Stomach (tissue), 4 donors: ENCODE measurements around the gene CDKL1.

Source experiments
- CTCF ChIP-seq, 7 experiments: fragments of 450-650 bp in 4 of 7; fragments of 200-600 bp in 3 of 7; sonication (generic) in 3 of 7; IDR thresholded peaks; one replicate each; pipeline ENCODE4 v1.5.1; 2016 to 2019; ENCODE audit warnings: antibody characterized with exemption in 7 of 7, control low read depth in 2 of 7, mild to moderate bottlenecking in 1 of 7
- POLR2AphosphoS5 ChIP-seq, 3 donors: sonication (generic); formaldehyde crosslinking; IDR thresholded peaks; one replicate each; pipeline ENCODE4 v1.6.1; 2016; ENCODE audit warnings: antibody characterized with exemption in 3 of 3

DNA sequence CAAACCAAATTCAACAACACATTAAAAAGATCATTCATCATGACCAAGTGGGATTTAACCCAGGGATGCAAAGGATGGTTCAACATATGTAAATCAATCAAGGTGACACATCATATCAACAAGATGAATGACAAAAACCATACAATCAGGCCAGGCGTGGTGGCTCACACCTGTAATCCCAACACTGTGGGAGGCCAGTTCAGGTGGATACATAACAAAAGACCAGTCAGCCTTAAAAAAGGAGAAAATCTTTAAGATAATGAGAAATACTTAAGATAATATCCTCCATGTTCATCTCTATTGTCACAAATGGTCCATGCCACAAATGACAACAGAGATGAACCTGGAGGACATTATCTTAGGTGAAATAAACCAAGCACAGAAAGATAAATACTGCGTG lies 97.1 kb downstream of the CDKL1 start:
- TF ChIP-seq CTCF (IDR thresholded peaks at IDR 0.05) = no peak
- no peak for TF ChIP-seq POLR2AphosphoS5 (IDR thresholded peaks at IDR 0.05)
